Kidney (tissue), 14 donors: ENCODE results near the gene PRDX1. TPM values are rescaled to one million over a fixed set of nuclear protein-coding genes. Genes with fewer than 3 reads are reported as not detected.

Experiments
- DNase-seq, 5 donors: peaks; one replicate each; pipeline ENCODE4 v3.0.0-alpha.2; 2013 to 2020
- FAIRE-seq: peaks from 2 replicates; lab custom pipeline; 2012; peaks lifted over from hg19 to GRCh38; lab: Jason Lieb, UNC
- H3K27ac ChIP-seq, 2 donors: one replicate each; pipeline ENCODE4 v1.7.0; 2013; ENCODE audit warnings: low read depth in 2 of 2, low read length in 2 of 2, inconsistent platforms in 1 of 2
- H3K27me3 ChIP-seq: one replicate; pipeline ENCODE4 v1.7.1; 2013; ENCODE audit warnings: low read length, inconsistent platforms; ENCODE audit not compliant: control insufficient read depth, insufficient read depth
- H3K36me3 ChIP-seq, 3 donors: one replicate each; pipeline versions ENCODE4 v1.7.0 to v1.7.1; 2013; ENCODE audit warnings: low read length in 3 of 3, control low read depth in 1 of 3, inconsistent platforms in 1 of 3; ENCODE audit not compliant: insufficient read depth in 3 of 3, control insufficient read depth in 2 of 3
- H3K4me1 ChIP-seq, 3 donors: one replicate each; pipeline versions ENCODE4 v1.7.0 to v1.7.1; 2013; ENCODE audit warnings: low read length in 3 of 3, inconsistent platforms in 1 of 3, low read depth in 1 of 3; ENCODE audit not compliant: control insufficient read depth in 2 of 3, insufficient read depth in 2 of 3
- H3K4me3 ChIP-seq, 3 donors: one replicate each; pipeline versions ENCODE4 v1.7.0 to v1.8.1; 2013; ENCODE audit warnings: low read length in 3 of 3, control low read depth in 1 of 3, inconsistent platforms in 1 of 3
- H3K9ac ChIP-seq, 3 donors: one replicate each; pipeline versions ENCODE4 v1.7.0 to v1.7.1; 2013; ENCODE audit warnings: low read length in 3 of 3, control low read depth in 1 of 3, inconsistent platforms in 1 of 3
- H3K9me3 ChIP-seq, 3 donors: one replicate each; pipeline versions ENCODE4 v1.7.0 to v1.7.1; 2013; ENCODE audit warnings: low read length in 3 of 3, control low read depth in 1 of 3, inconsistent platforms in 1 of 3; ENCODE audit not compliant: control insufficient read depth in 2 of 3, insufficient read depth in 1 of 3
- intact Hi-C: fragments of 100-400 bp; cut with DNase I; formaldehyde crosslinking; loops from one replicate; pipeline ENCODE4 v1.11.1; 2022
- polyA plus RNA-seq: library from polyadenylated mRNA; stranded (reverse); fragments of 350-450 nt; fragmentation: Illumina TruSeq; extraction: RNeasy Lipid Tissue Mini Kit (QIAGEN cat#74804); gene quantifications from one replicate; pipeline ENCODE4 v1.2.3, GENCODE V29; 2014; ENCODE audit warnings: low read depth, low replicate concordance; ENCODE audit not compliant: insufficient read depth
- total RNA-seq: library from RNA; stranded (reverse); fragmentation: NEBNext Ultra II Directional; extraction: Animal tissue kit (Norgen Biotek cat#: 25700); gene quantifications from one replicate; pipeline ENCODE4 v1.2.1, GENCODE V29; 2021
- TF ChIP-seq, protein P1 (sequence below): IDR thresholded peaks from 3 replicates; pipeline ENCODE4 v1.5.1; 2012; ENCODE audit warnings: mild to moderate bottlenecking, moderate library complexity, borderline replicate concordance; ENCODE audit not compliant: insufficient read depth; ENCODE audit errors: extremely low read depth
- donor health status: control.
- donor health status: control.
- donor health status: control.
- donor health status: control.
- donor health status: control.
- donor health status: DM: yes; HTN: yes; CAD: no.
- donor health status: Normal renal cell carcinoma (clear cell type).

The PRDX1 gene
- total and polyA plus RNA-seq, 2 donors from 2014 or later = 452 to 1,042 TPM

DNA sequence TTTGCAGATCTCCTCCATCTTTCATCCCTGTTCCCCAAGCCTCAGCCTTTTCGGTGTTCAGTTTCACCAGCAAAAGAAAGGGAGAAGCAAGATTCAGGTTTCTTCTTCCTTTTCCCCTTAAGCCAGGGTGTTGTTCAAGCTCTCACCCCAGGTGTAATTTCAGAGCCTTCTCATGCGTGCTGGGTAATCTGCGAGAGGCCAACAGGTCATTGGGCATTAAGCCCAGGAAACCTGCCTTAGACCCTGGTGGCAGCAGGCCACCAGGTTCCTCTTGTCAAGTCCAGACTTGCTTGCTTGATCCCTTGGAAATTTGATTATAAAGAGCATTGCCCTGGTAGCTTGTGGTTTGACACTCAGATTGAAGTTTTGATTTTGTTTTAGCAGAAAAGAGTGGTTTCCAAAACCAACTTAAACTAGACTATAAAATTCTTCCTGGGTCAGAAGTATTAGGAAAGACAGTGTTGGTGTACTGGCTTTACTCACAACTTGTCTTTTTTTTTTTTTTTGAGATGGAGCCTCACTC is 35.8 kb upstream of the PRDX1 start:
- H3K27ac ChIP-seq = no peak overlapping the region
- H3K4me1 ChIP-seq = peaks cover under 1 to 16% (median 10%) of the 10 kb centered on the region in 3 donors

DNA sequence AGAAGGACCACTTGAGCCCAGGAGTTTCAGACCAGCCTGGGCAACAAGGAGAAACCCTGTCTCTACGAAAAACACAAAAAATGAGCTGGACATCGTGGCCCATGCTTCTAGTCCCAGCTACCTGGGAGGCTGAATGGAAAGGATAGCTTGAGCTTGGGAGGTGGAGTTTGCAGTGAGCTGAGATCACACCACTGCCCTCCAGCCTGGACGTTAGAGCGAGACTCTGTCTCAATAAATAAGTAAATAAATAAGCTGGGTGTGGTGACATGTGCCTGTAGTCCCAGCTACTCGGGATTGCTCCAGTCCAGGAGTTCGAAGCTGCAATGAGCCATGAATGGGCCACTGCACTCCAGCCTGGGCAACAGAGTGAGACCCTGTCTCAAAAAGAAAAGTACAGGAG is 32.5 kb upstream of the PRDX1 start:
- TF ChIP-seq, protein P1, sequence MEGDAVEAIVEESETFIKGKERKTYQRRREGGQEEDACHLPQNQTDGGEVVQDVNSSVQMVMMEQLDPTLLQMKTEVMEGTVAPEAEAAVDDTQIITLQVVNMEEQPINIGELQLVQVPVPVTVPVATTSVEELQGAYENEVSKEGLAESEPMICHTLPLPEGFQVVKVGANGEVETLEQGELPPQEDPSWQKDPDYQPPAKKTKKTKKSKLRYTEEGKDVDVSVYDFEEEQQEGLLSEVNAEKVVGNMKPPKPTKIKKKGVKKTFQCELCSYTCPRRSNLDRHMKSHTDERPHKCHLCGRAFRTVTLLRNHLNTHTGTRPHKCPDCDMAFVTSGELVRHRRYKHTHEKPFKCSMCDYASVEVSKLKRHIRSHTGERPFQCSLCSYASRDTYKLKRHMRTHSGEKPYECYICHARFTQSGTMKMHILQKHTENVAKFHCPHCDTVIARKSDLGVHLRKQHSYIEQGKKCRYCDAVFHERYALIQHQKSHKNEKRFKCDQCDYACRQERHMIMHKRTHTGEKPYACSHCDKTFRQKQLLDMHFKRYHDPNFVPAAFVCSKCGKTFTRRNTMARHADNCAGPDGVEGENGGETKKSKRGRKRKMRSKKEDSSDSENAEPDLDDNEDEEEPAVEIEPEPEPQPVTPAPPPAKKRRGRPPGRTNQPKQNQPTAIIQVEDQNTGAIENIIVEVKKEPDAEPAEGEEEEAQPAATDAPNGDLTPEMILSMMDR = no peak

More for the DNA sequence above, 35.8 kb upstream of the PRDX1 start:
- no peak overlapping the region for H3K9ac ChIP-seq
- intact Hi-C loops = no loop called here
- FAIRE-seq (no peak), DNase-seq (peak in 1 of 5 donors; percentile 49)
- peaks cover 0 to 11% (median 0%) of the 10 kb centered on the region in 3 donors for H3K36me3 ChIP-seq
- no peak overlapping the region for H3K4me3 ChIP-seq
- TF ChIP-seq, protein P1 = no peak
- no peaks in the 10 kb centered on the region for H3K27me3 ChIP-seq
- no peaks in the 10 kb centered on the region for H3K9me3 ChIP-seq

DNA sequence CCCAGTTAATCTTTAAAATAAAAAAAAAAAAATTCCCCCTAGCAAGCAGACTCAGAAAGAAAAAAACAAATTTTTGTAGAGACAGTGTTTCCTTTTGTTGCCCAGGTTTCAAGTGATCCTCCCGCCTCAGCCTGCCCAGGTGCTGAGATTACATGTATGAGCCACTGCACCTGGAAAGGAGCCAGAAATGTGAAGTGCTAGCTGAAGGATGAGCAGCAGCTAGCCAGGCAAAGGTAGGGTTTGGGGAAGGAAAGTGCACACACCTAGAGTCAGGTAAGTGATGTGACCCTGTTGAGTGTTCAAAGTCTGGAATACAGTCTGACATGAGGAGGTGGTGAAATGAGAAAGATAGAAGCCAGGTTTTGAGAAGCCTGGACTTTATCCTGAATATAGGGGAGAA is 30.6 kb upstream of the PRDX1 start:
- H3K4me3 ChIP-seq = peak overlapping the region in 2 of 3 donors; percentile 19 to 45
- intact Hi-C loops = no loop called here

More for the DNA sequence above, 32.5 kb upstream of the PRDX1 start:
- Histone ChIP-seq H3K27ac (no peak overlapping the region), H3K27me3 (no peaks in the 10 kb centered on the region), H3K9me3 (no peaks in the 10 kb centered on the region), H3K4me3 (no peak overlapping the region), H3K9ac (no peak overlapping the region), H3K36me3 (peaks cover 0 to 5% (median 0%) of the 10 kb centered on the region in 3 donors), H3K4me1 (peaks cover 4 to 21% (median 9%) of the 10 kb centered on the region in 3 donors)
- intact Hi-C loops = no loop called here
- DNase-seq (peak in 1 of 5 donors; percentile 4), FAIRE-seq (no peak)

More for the DNA sequence above, 30.6 kb upstream of the PRDX1 start:
- H3K27ac ChIP-seq = peak overlapping the region in 1 of 2 donors; percentile 63
- FAIRE-seq (no peak), DNase-seq (peak in 1 of 5 donors; percentile 41)
- peaks cover 0 to 5% (median 0%) of the 10 kb centered on the region in 3 donors for H3K36me3 ChIP-seq
- TF ChIP-seq, protein P1 = no peak
- H3K9me3 ChIP-seq = no peaks in the 10 kb centered on the region
- peaks cover 4 to 13% (median 9%) of the 10 kb centered on the region in 3 donors for H3K4me1 ChIP-seq
- H3K27me3 ChIP-seq = no peaks in the 10 kb centered on the region
- peak overlapping the region in 1 of 3 donors; percentile 15 for H3K9ac ChIP-seq
